Smooth muscle cell (in vitro differentiated cells): ENCODE measurements around the gene CCR2. TPM values are rescaled to one million over a fixed set of nuclear protein-coding genes. Genes with fewer than 3 reads are reported as not detected.

Experiments used
- DNase-seq: peaks from one replicate; lab custom pipeline; 2025; ENCODE audit not compliant: unreplicated experiment; lab: John Stamatoyannopoulos, UW
- H2AFZ ChIP-seq: fragments of 200-600 bp; sonication (generic); 2 replicates; pipeline ENCODE4 v1.6.0; 2016; ENCODE audit warnings: antibody characterized with exemption, low read depth, mild to moderate bottlenecking
- H3F3A ChIP-seq: fragments of 200-600 bp; sonication (generic); 2 replicates; pipeline ENCODE4 v1.6.0; 2017; ENCODE audit warnings: antibody characterized with exemption, low read depth
- H3K27ac ChIP-seq: fragments of 200-600 bp; sonication (generic); 2 replicates; pipeline ENCODE4 v1.5.1; 2016; ENCODE audit warnings: low read depth, mild to moderate bottlenecking
- H3K27me3 ChIP-seq: fragments of 200-600 bp; sonication (generic); 2 replicates; pipeline ENCODE4 v1.6.1; 2016; ENCODE audit warnings: low read depth, mild to moderate bottlenecking
- H3K36me3 ChIP-seq: fragments of 200-600 bp; sonication (generic); 2 replicates; pipeline ENCODE4 v1.5.1; 2016; ENCODE audit warnings: low read depth
- H3K4me1 ChIP-seq: fragments of 200-600 bp; sonication (generic); 2 replicates; pipeline ENCODE4 v1.5.1; 2016; ENCODE audit warnings: low read depth
- H3K4me2 ChIP-seq: fragments of 200-600 bp; sonication (generic); 2 replicates; pipeline ENCODE4 v1.6.0; 2016; ENCODE audit warnings: mild to moderate bottlenecking
- H3K4me3 ChIP-seq: fragments of 200-600 bp; sonication (generic); 2 replicates; pipeline ENCODE4 v1.5.1; 2016; ENCODE audit warnings: mild to moderate bottlenecking
- H3K79me2 ChIP-seq: fragments of 200-600 bp; sonication (generic); 2 replicates; pipeline ENCODE4 v1.6.0; 2016; ENCODE audit warnings: low read depth, mild to moderate bottlenecking
- H3K9ac ChIP-seq: fragments of 200-600 bp; sonication (generic); 2 replicates; pipeline ENCODE4 v1.6.0; 2016; ENCODE audit warnings: low read depth
- H3K9me3 ChIP-seq: fragments of 200-600 bp; sonication (generic); replicated peaks from 2 replicates; pipeline ENCODE4 v1.5.1; 2016; ENCODE audit warnings: low read depth
- H4K20me1 ChIP-seq: fragments of 200-600 bp; sonication (generic); 2 replicates; pipeline ENCODE4 v1.6.0; 2016; ENCODE audit warnings: low read depth
- WGBS: methylation state at CpG from one replicate; pipeline ENCODE4 v1.1.7; 2016; ENCODE audit warnings: low lambda C conversion rate; 5-methylcytosine and 5-hydroxymethylcytosine counted together
- polyA plus RNA-seq: library from polyadenylated mRNA; unstranded; fragments of >200 nt; fragmentation: Nextera tagmentation; extraction: Ambion mirVana; gene quantifications from 2 replicates; pipeline ENCODE4 v1.2.1, GENCODE V29; 2016
- total RNA-seq: library from RNA; depleted of rRNA; stranded (reverse); fragments of >200 nt; gene quantifications from 2 replicates; pipeline ENCODE4 v1.2.3, GENCODE V29; 2014
- TF ChIP-seq, protein P1 (sequence below): fragments of 200-600 bp; sonication (generic); IDR thresholded peaks from 2 replicates; pipeline ENCODE4 v1.5.1; 2017; ENCODE audit warnings: borderline replicate concordance, mild to moderate bottlenecking, antibody characterized with exemption; ENCODE audit not compliant: insufficient read depth, poor library complexity, severe bottlenecking

The CCR2 gene
- total RNA-seq (not detected in 2 replicates), polyA plus RNA-seq (not detected in 2 replicates)

DNA sequence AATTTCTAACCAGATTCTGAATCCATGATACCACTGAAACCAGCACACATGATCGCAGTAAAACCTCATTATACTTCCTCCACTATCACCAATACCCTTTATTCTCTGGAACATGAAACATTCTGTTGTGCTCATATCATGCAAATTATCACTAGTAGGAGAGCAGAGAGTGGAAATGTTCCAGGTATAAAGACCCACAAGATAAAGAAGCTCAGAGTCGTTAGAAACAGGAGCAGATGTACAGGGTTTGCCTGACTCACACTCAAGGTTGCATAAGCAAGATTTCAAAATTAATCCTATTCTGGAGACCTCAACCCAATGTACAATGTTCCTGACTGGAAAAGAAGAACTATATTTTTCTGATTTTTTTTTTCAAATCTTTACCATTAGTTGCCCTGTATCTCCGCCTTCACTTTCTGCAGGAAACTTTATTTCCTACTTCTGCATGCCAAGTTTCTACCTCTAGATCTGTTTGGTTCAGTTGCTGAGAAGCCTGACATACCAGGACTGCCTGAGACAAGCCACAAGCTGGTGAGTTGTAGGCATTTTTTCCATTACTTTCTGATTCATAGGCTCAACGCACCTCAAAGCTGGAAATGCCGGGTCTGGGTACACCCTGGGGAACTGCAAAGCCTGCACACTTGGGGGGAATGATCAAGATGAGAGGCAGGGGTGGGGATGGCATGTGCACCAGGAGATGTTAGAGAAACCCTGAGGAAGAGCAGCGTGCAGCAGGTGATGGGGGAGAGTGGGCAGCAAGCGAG is at the start of gene CCR2:
Gene CCR2, plus strand, starts transcription at position 465 of the 764 bp plus-strand sequence. CDS start 3,417 bp downstream, outside the sequence.
- DNase-seq = no peak
- no peak within 1 kb of the TSS for H3K4me2 ChIP-seq
- no peaks in the 10 kb centered on the region for H3F3A ChIP-seq
- no peaks in the 10 kb centered on the region for H3K36me3 ChIP-seq
- peaks cover 43% of the 10 kb centered on the region for H3K27me3 ChIP-seq
- H3K4me3 ChIP-seq = no peak within 1 kb of the TSS
- no peaks in the 10 kb centered on the region for H3K9me3 ChIP-seq
- no peaks in the 10 kb centered on the region for H4K20me1 ChIP-seq
- H3K4me1 ChIP-seq = no peaks in the 10 kb centered on the region
- H2AFZ ChIP-seq = no peak within 1 kb of the TSS
- WGBS = 70% methylated on average over 7 of the region's 7 CpGs
- no peaks in the 10 kb centered on the region for H3K79me2 ChIP-seq
- no peak within 1 kb of the TSS for H3K9ac ChIP-seq
- TF ChIP-seq, protein P1, sequence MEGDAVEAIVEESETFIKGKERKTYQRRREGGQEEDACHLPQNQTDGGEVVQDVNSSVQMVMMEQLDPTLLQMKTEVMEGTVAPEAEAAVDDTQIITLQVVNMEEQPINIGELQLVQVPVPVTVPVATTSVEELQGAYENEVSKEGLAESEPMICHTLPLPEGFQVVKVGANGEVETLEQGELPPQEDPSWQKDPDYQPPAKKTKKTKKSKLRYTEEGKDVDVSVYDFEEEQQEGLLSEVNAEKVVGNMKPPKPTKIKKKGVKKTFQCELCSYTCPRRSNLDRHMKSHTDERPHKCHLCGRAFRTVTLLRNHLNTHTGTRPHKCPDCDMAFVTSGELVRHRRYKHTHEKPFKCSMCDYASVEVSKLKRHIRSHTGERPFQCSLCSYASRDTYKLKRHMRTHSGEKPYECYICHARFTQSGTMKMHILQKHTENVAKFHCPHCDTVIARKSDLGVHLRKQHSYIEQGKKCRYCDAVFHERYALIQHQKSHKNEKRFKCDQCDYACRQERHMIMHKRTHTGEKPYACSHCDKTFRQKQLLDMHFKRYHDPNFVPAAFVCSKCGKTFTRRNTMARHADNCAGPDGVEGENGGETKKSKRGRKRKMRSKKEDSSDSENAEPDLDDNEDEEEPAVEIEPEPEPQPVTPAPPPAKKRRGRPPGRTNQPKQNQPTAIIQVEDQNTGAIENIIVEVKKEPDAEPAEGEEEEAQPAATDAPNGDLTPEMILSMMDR = no peak
- no peak within 1 kb of the TSS for H3K27ac ChIP-seq

DNA sequence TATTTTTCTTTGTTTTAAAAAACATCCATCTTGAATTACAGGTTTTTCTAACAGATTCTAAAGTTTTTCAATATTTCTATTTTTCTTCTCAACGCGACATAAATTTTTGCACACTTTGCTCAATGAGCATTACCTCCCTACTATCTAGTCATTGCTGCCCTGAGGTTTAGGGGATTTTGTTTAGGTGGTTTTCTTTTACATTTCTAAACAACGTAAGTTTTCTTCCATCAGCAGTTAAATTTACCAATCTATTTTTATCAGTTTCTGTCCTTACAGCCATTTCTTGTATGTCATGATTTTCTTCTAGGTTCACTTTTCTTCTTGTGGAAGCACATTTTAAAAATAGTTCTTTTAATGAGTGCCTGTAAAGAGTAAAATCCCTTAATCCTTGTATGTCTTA is 49.2 kb upstream of the CCR2 start:
- H3K4me1 ChIP-seq = no peaks in the 10 kb centered on the region
- H2AFZ ChIP-seq = no peak overlapping the region
- no peak overlapping the region for H3K27ac ChIP-seq
- H3K4me3 ChIP-seq = no peak overlapping the region
- 85% methylated on average over 3 of the region's 3 CpGs for WGBS
- H3K4me2 ChIP-seq = no peak overlapping the region
- peaks cover 34% of the 10 kb centered on the region for H3K27me3 ChIP-seq
- DNase-seq = no peak
- H3K79me2 ChIP-seq = no peaks in the 10 kb centered on the region
- no peaks in the 10 kb centered on the region for H3F3A ChIP-seq
- no peaks in the 10 kb centered on the region for H4K20me1 ChIP-seq
- H3K36me3 ChIP-seq = no peaks in the 10 kb centered on the region
- H3K9me3 ChIP-seq = no peaks in the 10 kb centered on the region
- no peak overlapping the region for H3K9ac ChIP-seq
- TF ChIP-seq, protein P1 = no peak

DNA sequence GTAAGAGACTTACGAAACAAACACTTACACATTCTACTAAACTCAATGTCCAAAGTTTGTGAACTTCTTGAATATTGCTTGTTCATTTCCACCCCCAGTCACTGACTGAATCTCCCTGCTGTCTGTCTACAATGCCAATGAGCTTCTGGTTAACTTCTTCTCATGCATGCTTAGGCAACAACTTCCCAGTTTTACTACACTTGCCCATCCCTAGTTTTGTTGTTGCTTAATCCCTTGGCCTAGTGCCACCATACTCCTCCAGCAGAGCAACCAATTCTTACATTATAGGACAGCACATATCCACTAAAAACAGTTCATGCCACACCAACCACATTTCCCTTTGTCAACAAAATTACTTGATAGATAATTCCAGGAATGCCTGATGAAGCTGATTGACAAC is 40.9 kb upstream of the CCR2 start:
- H3K4me3 ChIP-seq = no peak overlapping the region

More for the DNA sequence above, 40.9 kb upstream of the CCR2 start:
- no peaks in the 10 kb centered on the region for H3K36me3 ChIP-seq
- H4K20me1 ChIP-seq = no peaks in the 10 kb centered on the region
- no peak overlapping the region for H3K4me2 ChIP-seq
- WGBS = 95% methylated on average over 1 of the region's 1 CpG
- no peaks in the 10 kb centered on the region for H3K4me1 ChIP-seq
- TF ChIP-seq, protein P1 = no peak
- H3F3A ChIP-seq = no peaks in the 10 kb centered on the region
- no peak overlapping the region for H3K9ac ChIP-seq
- H3K27me3 ChIP-seq = no peaks in the 10 kb centered on the region
- H3K27ac ChIP-seq = no peak overlapping the region
- no peak overlapping the region for H2AFZ ChIP-seq
- H3K9me3 ChIP-seq = no peaks in the 10 kb centered on the region
- no peaks in the 10 kb centered on the region for H3K79me2 ChIP-seq
- no peak for DNase-seq
